Central memory CD4-positive, alpha-beta T cell (primary cell): Measurements from ENCODE around the gene MAPKAP1.

Source experiments
- DNase-seq: peaks from one replicate; pipeline ENCODE4 v3.0.0; 2022

MAPKAP1 gene

GRCh38 chr9:125638239-125639045 lies 68.6 kb downstream of the MAPKAP1 start:
- DNase-seq: no peak

- DNase-seq: no peak
Measured at GRCh38 chr9:125637241-125637640, 69.8 kb downstream of the MAPKAP1 start.

GRCh38 chr9:125635888-125636287 lies 71.1 kb downstream of the MAPKAP1 start:
- DNase-seq: no peak

GRCh38 chr9:125634040-125634717 lies 72.8 kb downstream of the MAPKAP1 start:
- DNase-seq: no peak

- no peak for DNase-seq
Measured at GRCh38 chr9:125633116-125633745, 73.8 kb downstream of the MAPKAP1 start.

- no peak for DNase-seq
Measured at GRCh38 chr9:125632321-125633115, 74.5 kb downstream of the MAPKAP1 start.

GRCh38 chr9:125631391-125632085 lies 75.5 kb downstream of the MAPKAP1 start:
- no peak for DNase-seq

GRCh38 chr9:125630436-125630835 lies 76.6 kb downstream of the MAPKAP1 start:
- no peak for DNase-seq

- DNase-seq: no peak
Measured at GRCh38 chr9:125629446-125629845, 77.6 kb downstream of the MAPKAP1 start.

- DNase-seq: no peak
Measured at GRCh38 chr9:125626187-125626586, 80.8 kb downstream of the MAPKAP1 start.

GRCh38 chr9:125621170-125621569 lies 85.8 kb downstream of the MAPKAP1 start:
- no peak for DNase-seq

- no peak for DNase-seq
Measured at GRCh38 chr9:125620216-125620615, 86.8 kb downstream of the MAPKAP1 start.

GRCh38 chr9:125617087-125617486 lies 89.9 kb downstream of the MAPKAP1 start:
- DNase-seq: no peak

- no peak for DNase-seq
Measured at GRCh38 chr9:125613141-125613540, 93.9 kb downstream of the MAPKAP1 start.

GRCh38 chr9:125612616-125613015 lies 94.4 kb downstream of the MAPKAP1 start:
- DNase-seq: no peak

GRCh38 chr9:125611121-125611765 lies 95.8 kb downstream of the MAPKAP1 start:
- DNase-seq: no peak

- no peak for DNase-seq
Measured at GRCh38 chr9:125609744-125610143, 97.3 kb downstream of the MAPKAP1 start.

- no peak for DNase-seq
Measured at GRCh38 chr9:125608489-125609224, 98.4 kb downstream of the MAPKAP1 start.

- no peak for DNase-seq
Measured at GRCh38 chr9:125604196-125604595, 102.8 kb downstream of the MAPKAP1 start.

GRCh38 chr9:125603478-125604021 lies 103.5 kb downstream of the MAPKAP1 start:
- DNase-seq: no peak

- no peak for DNase-seq
Measured at GRCh38 chr9:125601961-125602360, 105.0 kb downstream of the MAPKAP1 start.
